CD8-positive, alpha-beta memory T cell (primary cell): ENCODE measurements around the gene KATNAL1. TPM values are rescaled to one million over a fixed set of nuclear protein-coding genes. Genes with fewer than 3 reads are reported as not detected.
"Not testable (repeated sequence)": the region's sequence is repeated elsewhere in the genome, so short reads cannot be mapped to it uniquely, and the experiment has no call there.

Experiments
- CTCF ChIA-PET: fragments of 350-600 bp; sonication (Branson Sonifier 250); formaldehyde crosslinking; loops from one replicate; lab custom pipeline; 2021; ENCODE audit warnings: antibody characterized with exemption; lab: Charles Lee
- POLR2A ChIA-PET: fragments of 350-600 bp; sonication (Branson Sonifier 250); formaldehyde crosslinking; loops from one replicate; lab custom pipeline; 2021; ENCODE audit warnings: antibody characterized with exemption; lab: Charles Lee
- DNase-seq, 5 donors: peaks; one replicate each; pipeline versions ENCODE4 v3.0.0 to v3.0.0-alpha.2; 2020 to 2022; ENCODE audit warnings: mixed read lengths in 1 of 5
- H3K27ac ChIP-seq: one replicate; pipeline ENCODE4 v1.7.0; 2013; ENCODE audit warnings: low read depth, mild to moderate bottlenecking, low read length, moderate library complexity
- H3K27me3 ChIP-seq: 2 replicates; pipeline ENCODE4 v1.7.0; 2013; ENCODE audit warnings: low read length, mild to moderate bottlenecking; ENCODE audit not compliant: insufficient read depth, poor library complexity, severe bottlenecking
- H3K36me3 ChIP-seq: 2 replicates; pipeline ENCODE4 v1.7.0; 2013; ENCODE audit warnings: mild to moderate bottlenecking, low read length, moderate library complexity; ENCODE audit not compliant: insufficient read depth
- H3K4me1 ChIP-seq: 2 replicates; pipeline ENCODE4 v1.7.0; 2013; ENCODE audit warnings: mild to moderate bottlenecking, low read length, moderate library complexity; ENCODE audit not compliant: insufficient read depth
- H3K4me3 ChIP-seq: 2 replicates; pipeline ENCODE4 v1.7.0; 2013; ENCODE audit warnings: mild to moderate bottlenecking, low read length
- H3K9me3 ChIP-seq: 2 replicates; pipeline ENCODE4 v1.7.0; 2013; ENCODE audit warnings: mild to moderate bottlenecking, low read length
- H3K27ac Mint-ChIP-seq, 8 donors: one replicate each; pipeline ENCODE4 v1.8.0; 2020 to 2021; ENCODE audit warnings: mixed read lengths in 8 of 8, mild to moderate bottlenecking in 6 of 8, inconsistent platforms in 3 of 8, moderate library complexity in 3 of 8
- H3K27me3 Mint-ChIP-seq, 2 donors: one replicate each; pipeline ENCODE4 v1.8.0; 2020 to 2021; ENCODE audit warnings: mixed read lengths in 2 of 2, mild to moderate bottlenecking in 1 of 2, moderate library complexity in 1 of 2
- H3K36me3 Mint-ChIP-seq, 3 donors: one replicate each; pipeline ENCODE4 v1.8.0; 2020 to 2021; ENCODE audit warnings: mixed read lengths in 3 of 3, inconsistent platforms in 1 of 3, mild to moderate bottlenecking in 1 of 3
- H3K4me1 Mint-ChIP-seq, 3 donors: one replicate each; pipeline ENCODE4 v1.8.0; 2020 to 2021; ENCODE audit warnings: mixed read lengths in 3 of 3, inconsistent platforms in 1 of 3, mild to moderate bottlenecking in 1 of 3
- H3K4me3 Mint-ChIP-seq, 7 donors: one replicate each; pipeline ENCODE4 v1.8.0; 2020 to 2021; ENCODE audit warnings: mixed read lengths in 7 of 7, mild to moderate bottlenecking in 6 of 7, moderate library complexity in 4 of 7, inconsistent platforms in 2 of 7
- H3K9me3 Mint-ChIP-seq, 5 donors: one replicate each; pipeline ENCODE4 v1.8.0; 2020 to 2022; ENCODE audit warnings: mixed read lengths in 5 of 5, mild to moderate bottlenecking in 3 of 5, moderate library complexity in 2 of 5, inconsistent platforms in 1 of 5
- polyA plus RNA-seq: library from polyadenylated mRNA; unstranded; fragments of 300-500 nt; fragmentation: Illumina TruSeq; gene quantifications from one replicate; pipeline ENCODE4 v1.2.3, GENCODE V29; 2021
- total RNA-seq, 2 experiments: library from RNA; stranded (reverse); gene quantifications; one replicate each; pipeline ENCODE4 v1.2.3, GENCODE V29; 2021

Gene KATNAL1
- total and polyA plus RNA-seq, 3 experiments from 2014 or later = 5.6 to 16.5 (median 11.0) TPM

DNA sequence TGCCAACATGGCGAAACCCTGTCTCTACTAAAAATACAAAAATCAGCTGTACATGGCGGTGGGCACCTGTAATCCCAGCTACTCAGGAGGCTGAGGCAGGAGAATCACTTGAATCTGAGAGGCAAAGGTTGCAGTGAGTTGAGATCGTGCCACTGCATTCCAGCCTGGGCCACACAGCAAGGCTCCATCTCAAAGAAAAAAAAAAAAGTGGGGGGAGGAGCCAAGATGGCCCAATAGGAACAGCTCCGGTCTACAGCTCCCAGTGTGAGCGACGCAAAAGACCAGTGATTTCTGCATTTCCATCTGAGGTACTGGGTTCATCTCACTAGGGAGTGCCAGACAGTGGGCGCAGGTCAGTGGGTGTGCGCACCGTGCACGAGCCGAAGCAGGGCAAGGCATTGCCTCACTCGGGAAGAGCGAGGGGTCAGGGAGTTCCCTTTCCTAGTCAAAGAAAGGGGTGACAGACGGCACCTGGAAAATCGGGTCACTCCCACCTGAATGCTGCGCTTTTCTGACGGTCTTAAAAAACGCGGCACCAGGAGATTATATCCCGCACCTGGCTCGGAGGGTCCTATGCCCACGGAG, 48.1 kb downstream of the KATNAL1 start:
- H3K27me3 Mint-ChIP-seq, H3K4me3 Mint-ChIP-seq, H3K36me3 Mint-ChIP-seq, CTCF ChIA-PET, H3K9me3 Mint-ChIP-seq, H3K27me3 ChIP-seq, H3K27ac ChIP-seq, H3K4me1 ChIP-seq, DNase-seq, H3K36me3 ChIP-seq, H3K9me3 ChIP-seq, H3K4me3 ChIP-seq, POLR2A ChIA-PET: not testable (repeated sequence)
- Mint-ChIP-seq H3K4me1 (peaks cover 7 to 26% (median 17%) of the 10 kb centered on the region in 3 donors), H3K27ac (peak overlapping the region in 1 of 8 donors; percentile 29)

- H3K27me3 Mint-ChIP-seq = no peaks in the 10 kb centered on the region
- no peaks in the 10 kb centered on the region for H3K9me3 Mint-ChIP-seq
- H3K4me1 ChIP-seq = no peaks in the 10 kb centered on the region
- no peak overlapping the region for H3K4me3 Mint-ChIP-seq
- ChIA-PET CTCF (no interaction called here), POLR2A (no interaction called here)
- no peaks in the 10 kb centered on the region for H3K27me3 ChIP-seq
- H3K4me3 ChIP-seq = no peak overlapping the region
- H3K9me3 ChIP-seq = no peaks in the 10 kb centered on the region
- peaks cover 0 to 6% (median 4%) of the 10 kb centered on the region in 3 donors for H3K36me3 Mint-ChIP-seq
- peak overlapping the region in 3 of 8 donors; percentile 17 to 74 (median 24) for H3K27ac Mint-ChIP-seq
- DNase-seq = no peak
- peaks cover 7 to 33% (median 21%) of the 10 kb centered on the region in 3 donors for H3K4me1 Mint-ChIP-seq
- no peaks in the 10 kb centered on the region for H3K36me3 ChIP-seq
- no peak overlapping the region for H3K27ac ChIP-seq
These were observed 49.8 kb downstream of the KATNAL1 start for GRCh38 chr13:30257468-30258099.

DNA sequence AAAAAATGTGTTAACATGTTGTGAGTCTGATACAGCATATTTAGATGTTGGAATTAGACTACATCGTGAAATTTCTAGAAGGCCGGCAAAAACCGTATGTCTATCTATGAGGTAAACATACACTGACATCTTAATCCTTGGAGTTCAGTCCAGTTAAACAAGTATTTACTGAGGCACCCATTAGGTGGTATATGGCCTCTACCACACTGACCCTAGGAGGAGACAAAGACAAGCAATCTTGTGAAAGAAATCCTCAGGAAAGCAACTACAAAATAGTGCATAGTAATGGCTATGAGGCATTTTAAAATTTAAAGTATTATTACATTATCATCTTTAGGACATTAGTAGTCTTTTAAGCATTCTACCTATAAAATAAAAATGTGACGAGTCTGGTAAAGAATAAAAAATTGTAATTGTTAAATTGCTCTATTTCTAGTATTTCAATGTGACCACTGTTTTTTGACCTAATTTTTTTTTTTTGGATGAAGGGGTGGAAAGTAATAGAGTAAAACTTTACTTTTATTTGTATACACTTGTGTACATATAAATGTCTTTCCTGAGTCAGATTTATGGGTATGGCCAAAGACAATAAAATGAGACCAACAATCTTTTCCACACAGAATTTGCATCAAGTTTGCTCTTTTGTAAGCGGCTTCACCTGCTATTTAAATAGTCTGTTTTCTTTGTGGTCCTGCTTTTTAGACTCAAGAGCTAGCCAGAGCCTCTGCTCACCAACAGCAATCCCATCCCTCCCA, 50.5 kb downstream of the KATNAL1 start:
- ChIA-PET CTCF (no interaction called here), POLR2A (no interaction called here)
- Mint-ChIP-seq H3K27ac (peak overlapping the region in 1 of 8 donors; percentile 55), H3K9me3 (no peaks in the 10 kb centered on the region), H3K27me3 (no peaks in the 10 kb centered on the region), H3K4me1 (peaks cover 7 to 33% (median 21%) of the 10 kb centered on the region in 3 donors), H3K36me3 (peaks cover 0 to 6% (median 4%) of the 10 kb centered on the region in 3 donors), H3K4me3 (no peak overlapping the region)
- no peaks in the 10 kb centered on the region for H3K9me3 ChIP-seq
- no peaks in the 10 kb centered on the region for H3K27me3 ChIP-seq
- no peak overlapping the region for H3K27ac ChIP-seq
- DNase-seq = no peak
- no peaks in the 10 kb centered on the region for H3K4me1 ChIP-seq
- H3K4me3 ChIP-seq = no peak overlapping the region
- H3K36me3 ChIP-seq = no peaks in the 10 kb centered on the region

GRCh38 chr13:30255696-30256095, 51.7 kb downstream of the KATNAL1 start:
- H3K36me3 Mint-ChIP-seq = peaks cover 2 to 7% (median 6%) of the 10 kb centered on the region in 3 donors
- no peak overlapping the region for H3K27ac Mint-ChIP-seq
- no peak overlapping the region for H3K4me3 Mint-ChIP-seq
- POLR2A ChIA-PET = no interaction called here
- CTCF ChIA-PET = interaction anchor here (0.8 to 1.2 kb wide), 4 partner anchors 80 to 322 kb away, joined by 3 to 4 read pairs (median 3); no protein-coding TSS in a partner anchor
- H3K9me3 Mint-ChIP-seq = no peaks in the 10 kb centered on the region
- H3K4me1 ChIP-seq = no peaks in the 10 kb centered on the region
- no peak overlapping the region for H3K27ac ChIP-seq
- no peak for DNase-seq
- no peaks in the 10 kb centered on the region for H3K36me3 ChIP-seq
- H3K27me3 ChIP-seq = no peaks in the 10 kb centered on the region
- H3K27me3 Mint-ChIP-seq = no peaks in the 10 kb centered on the region
- no peak overlapping the region for H3K4me3 ChIP-seq
- peaks cover 7 to 33% (median 21%) of the 10 kb centered on the region in 3 donors for H3K4me1 Mint-ChIP-seq
- no peaks in the 10 kb centered on the region for H3K9me3 ChIP-seq

DNA sequence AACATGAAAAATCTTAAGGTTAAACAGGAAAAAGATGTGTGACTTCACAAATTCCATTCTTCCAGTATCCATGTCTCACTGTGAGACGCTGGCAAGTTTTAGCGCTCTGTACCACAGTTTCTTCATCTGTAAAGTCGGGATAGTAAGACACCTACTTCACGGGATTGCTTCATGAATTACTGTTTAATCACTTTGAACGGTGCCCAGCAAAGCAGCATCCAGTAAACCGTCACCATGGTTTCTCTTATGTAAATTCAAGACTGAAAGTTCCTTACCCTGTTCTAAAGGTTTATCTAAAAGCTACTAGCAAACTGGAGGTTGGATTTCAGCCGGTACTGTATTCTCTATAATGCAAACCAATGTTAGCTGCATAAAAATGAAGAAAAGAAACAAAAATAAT, 53.5 kb downstream of the KATNAL1 start:
- peaks cover 0 to 4% (median 0%) of the 10 kb centered on the region in 5 donors for H3K9me3 Mint-ChIP-seq
- Histone ChIP-seq H3K9me3 (no peaks in the 10 kb centered on the region), H3K27ac (no peak overlapping the region), H3K27me3 (no peaks in the 10 kb centered on the region), H3K36me3 (no peaks in the 10 kb centered on the region), H3K4me1 (no peaks in the 10 kb centered on the region), H3K4me3 (no peak overlapping the region)
- peaks cover 6 to 11% (median 9%) of the 10 kb centered on the region in 3 donors for H3K36me3 Mint-ChIP-seq
- ChIA-PET POLR2A (no interaction called here), CTCF (interaction anchor here (2.7 kb wide), 1 partner anchor 121 kb away, joined by 12 read pairs; no protein-coding TSS in a partner anchor)
- DNase-seq = no peak
- H3K27me3 Mint-ChIP-seq = no peaks in the 10 kb centered on the region
- peak overlapping the region in 2 of 7 donors; percentile 41 to 47 for H3K4me3 Mint-ChIP-seq
- H3K27ac Mint-ChIP-seq = peak overlapping the region in 4 of 8 donors; percentile 4 to 42 (median 28)
- H3K4me1 Mint-ChIP-seq = peaks cover 3 to 21% (median 11%) of the 10 kb centered on the region in 3 donors

DNA sequence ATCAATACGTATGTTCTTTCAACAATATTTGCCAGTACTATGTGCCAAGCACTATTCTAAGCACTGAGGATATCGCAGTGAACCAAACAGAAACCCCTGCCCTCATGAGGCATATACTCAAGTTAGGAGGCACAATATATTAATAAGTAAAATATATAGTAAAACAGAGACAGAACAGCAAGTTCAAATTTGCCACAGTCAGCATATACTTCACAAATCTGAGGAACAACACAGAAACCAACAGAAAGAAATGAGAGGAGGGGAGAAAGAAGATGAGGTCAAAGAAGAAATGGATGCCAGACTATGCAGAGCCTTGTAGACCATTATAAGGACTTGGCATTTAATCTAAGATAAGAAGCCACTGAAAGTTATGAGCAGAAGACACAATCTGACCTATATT, 59.9 kb downstream of the KATNAL1 start:
- Mint-ChIP-seq H3K4me3 (no peak overlapping the region), H3K27me3 (no peaks in the 10 kb centered on the region), H3K4me1 (no peaks in the 10 kb centered on the region), H3K9me3 (peaks cover 0 to 7% (median 0%) of the 10 kb centered on the region in 5 donors), H3K27ac (no peak overlapping the region), H3K36me3 (peaks cover 9 to 23% (median 12%) of the 10 kb centered on the region in 3 donors)
- H3K9me3 ChIP-seq = no peaks in the 10 kb centered on the region
- CTCF ChIA-PET = no interaction called here
- no peaks in the 10 kb centered on the region for H3K36me3 ChIP-seq
- H3K4me1 ChIP-seq = no peaks in the 10 kb centered on the region
- H3K27me3 ChIP-seq = no peaks in the 10 kb centered on the region
- POLR2A ChIA-PET = no interaction called here
- H3K27ac ChIP-seq = no peak overlapping the region
- DNase-seq = no peak
- no peak overlapping the region for H3K4me3 ChIP-seq

GRCh38 chr13:30241532-30241931, 65.8 kb downstream of the KATNAL1 start:
- H3K9me3 ChIP-seq = no peaks in the 10 kb centered on the region
- peaks cover 6 to 20% (median 9%) of the 10 kb centered on the region in 3 donors for H3K36me3 Mint-ChIP-seq
- peak overlapping the region in 2 of 8 donors; percentile 4 to 17 for H3K27ac Mint-ChIP-seq

DNA sequence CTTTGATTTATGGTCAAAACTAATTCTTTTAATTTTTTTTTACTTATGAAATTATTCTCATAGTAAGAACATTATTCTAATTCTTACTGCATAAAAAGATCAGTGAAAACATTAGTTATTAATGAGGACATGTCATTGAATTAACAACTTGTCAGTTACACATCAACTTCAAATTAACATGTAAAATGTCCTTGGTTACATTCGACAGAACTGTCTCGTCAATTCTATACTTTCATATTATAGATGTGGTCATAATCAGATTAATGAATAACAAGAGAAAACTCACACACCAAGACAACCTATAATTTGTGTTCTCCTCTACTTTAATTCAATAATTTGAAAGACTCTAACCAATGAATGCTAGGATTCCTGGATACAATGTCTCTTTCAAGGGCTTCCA, 66.7 kb downstream of the KATNAL1 start:
- Histone ChIP-seq H3K9me3 (no peaks in the 10 kb centered on the region), H3K36me3 (peaks cover 4% of the 10 kb centered on the region), H3K4me1 (no peaks in the 10 kb centered on the region), H3K27ac (no peak overlapping the region), H3K27me3 (no peaks in the 10 kb centered on the region), H3K4me3 (no peak overlapping the region)
- H3K4me1 Mint-ChIP-seq = peaks cover 0 to 6% (median 0%) of the 10 kb centered on the region in 3 donors
- ChIA-PET POLR2A (no interaction called here), CTCF (no interaction called here)
- H3K9me3 Mint-ChIP-seq = peaks cover 0 to 2% (median 0%) of the 10 kb centered on the region in 5 donors
- H3K4me3 Mint-ChIP-seq = no peak overlapping the region
- no peak for DNase-seq
- H3K27ac Mint-ChIP-seq = no peak overlapping the region
- H3K36me3 Mint-ChIP-seq = peaks cover 6 to 20% (median 8%) of the 10 kb centered on the region in 3 donors
- no peaks in the 10 kb centered on the region for H3K27me3 Mint-ChIP-seq

More at GRCh38 chr13:30241532-30241931, 65.8 kb downstream of the KATNAL1 start:
- H3K27me3 Mint-ChIP-seq = no peaks in the 10 kb centered on the region
- Histone ChIP-seq H3K27me3 (no peaks in the 10 kb centered on the region), H3K36me3 (peaks cover 4% of the 10 kb centered on the region), H3K4me1 (no peaks in the 10 kb centered on the region), H3K4me3 (no peak overlapping the region), H3K27ac (no peak overlapping the region)
- H3K4me1 Mint-ChIP-seq = peaks cover 0 to 6% (median 0%) of the 10 kb centered on the region in 3 donors
- no peak for DNase-seq
- ChIA-PET CTCF (no interaction called here), POLR2A (no interaction called here)
- H3K4me3 Mint-ChIP-seq = no peak overlapping the region
- peaks cover 0 to 2% (median 0%) of the 10 kb centered on the region in 5 donors for H3K9me3 Mint-ChIP-seq
